K562 (cell line): ENCODE measurements around the gene PMM1. TPM values are rescaled to one million over a fixed set of nuclear protein-coding genes. Genes with fewer than 3 reads are reported as not detected.

Experiments
- BHLHE40 ChIP-seq: IDR thresholded peaks from 2 replicates; pipeline ENCODE4 v1.6.1; 2011; ENCODE audit warnings: low read length, improper control_type of control experiment
- ESRRA ChIP-seq: fragments of 450-650 bp; IDR thresholded peaks from 2 replicates; pipeline ENCODE4 v1.6.1; 2014; ENCODE audit warnings: low read depth, mild to moderate bottlenecking, moderate library complexity, borderline replicate concordance
- GATAD2B ChIP-seq: fragments of 450-650 bp; IDR thresholded peaks from 2 replicates; pipeline ENCODE4 v1.6.1; 2017; ENCODE audit warnings: mild to moderate bottlenecking, borderline replicate concordance
- IRF9 ChIP-seq: fragments of 450-650 bp; IDR thresholded peaks from 2 replicates; pipeline ENCODE4 v1.6.1; 2016; ENCODE audit warnings: missing biosample characterization, missing genetic modification characterization
- KDM2B ChIP-seq: fragments of 250-450 bp; sonication (Bioruptor Pico); IDR thresholded peaks from 2 replicates; pipeline ENCODE4 v1.8.0; 2021; ENCODE audit warnings: mild to moderate bottlenecking, moderate library complexity
- NCOA1 ChIP-seq: fragments of 450-650 bp; IDR thresholded peaks from 2 replicates; pipeline ENCODE4 v1.6.1; 2016; ENCODE audit warnings: low read depth
- PHF21A ChIP-seq: fragments of 450-650 bp; IDR thresholded peaks from 2 replicates; pipeline ENCODE4 v1.6.1; 2017; ENCODE audit warnings: low read depth, borderline replicate concordance
- PML ChIP-seq: IDR thresholded peaks from 2 replicates; pipeline ENCODE4 v1.6.1; 2012; ENCODE audit warnings: low read length, inconsistent platforms
- PRPF4 ChIP-seq: fragments of 200-400 bp; formaldehyde crosslinking; IDR thresholded peaks from one replicate; pipeline ENCODE4 v1.6.1; 2017; ENCODE audit warnings: low read length, low read depth, mild to moderate bottlenecking; ENCODE audit not compliant: insufficient read depth, poor library complexity, severe bottlenecking
- RAD51 ChIP-seq: fragments of 450-650 bp; IDR thresholded peaks from 2 replicates; pipeline ENCODE4 v1.7.1; 2016; ENCODE audit warnings: low read depth, mild to moderate bottlenecking, borderline replicate concordance
- SREBF2 ChIP-seq: sonication (generic); formaldehyde crosslinking; IDR thresholded peaks from 2 replicates; pipeline ENCODE4 v1.4.0; 2020; ENCODE audit warnings: mild to moderate bottlenecking, missing genetic modification reagents
- TFAP4 ChIP-seq: sonication (generic); formaldehyde crosslinking; IDR thresholded peaks from 2 replicates; pipeline ENCODE4 v1.8.0; 2022; ENCODE audit warnings: missing genetic modification reagents, mild to moderate bottlenecking, moderate library complexity, borderline replicate concordance
- YBX1 ChIP-seq: fragments of 450-650 bp; IDR thresholded peaks from 2 replicates; pipeline ENCODE4 v1.7.1; 2016; ENCODE audit warnings: mild to moderate bottlenecking
- ZFX ChIP-seq: sonication (generic); formaldehyde crosslinking; IDR thresholded peaks from 2 replicates; pipeline ENCODE4 v1.8.0; 2022; ENCODE audit warnings: mild to moderate bottlenecking, missing genetic modification reagents, moderate library complexity
- ZNF23 ChIP-seq: fragments of 250-450 bp; sonication (Bioruptor Pico); IDR thresholded peaks from 2 replicates; pipeline ENCODE4 v1.4.0; 2020; ENCODE audit warnings: mild to moderate bottlenecking
- ZNF507 ChIP-seq: conservative IDR thresholded peaks from 2 replicates; pipeline ENCODE4 v1.6.1; 2017; ENCODE audit warnings: missing genetic modification characterization, missing compliant biosample characterization
- ZNF551 ChIP-seq: fragments of 250-450 bp; sonication (Bioruptor Pico); IDR thresholded peaks from 2 replicates; pipeline ENCODE4 v1.5.0; 2021; ENCODE audit warnings: mild to moderate bottlenecking, moderate library complexity
- ZNF707 ChIP-seq: fragments of 250-450 bp; sonication (Bioruptor Pico); conservative IDR thresholded peaks from 2 replicates; pipeline ENCODE4 v1.8.0; 2022; ENCODE audit warnings: inconsistent platforms, mild to moderate bottlenecking, moderate library complexity
- polyA plus RNA-seq, 8 experiments: library from polyadenylated mRNA; depleted of rRNA in 4 of 8; stranded (reverse) in 5 of 8; unstranded in 3 of 8; fragments of >200 nt; fragmentation: Nextera tagmentation in 2 of 8; fragmentation: Illumina TruSeq in 1 of 8; extraction: Ambion mirVana in 2 of 8; extraction: Trizol in 1 of 8; gene quantifications; 2 replicates each; pipeline versions ENCODE4 v1.2.1 to v1.2.3, GENCODE V29; 2011 to 2014; ENCODE audit warnings: inconsistent platforms in 1 of 8, missing spikeins in 1 of 8
- total RNA-seq, 7 experiments: library from RNA; depleted of rRNA in 6 of 7; stranded (reverse); fragments of >200 nt in 6 of 7; fragmentation: Illumina TruSeq in 2 of 7; extraction: Trizol in 2 of 7; gene quantifications; 2 replicates each; pipeline versions ENCODE4 v1.2.1 to v1.2.3, GENCODE V29; 2011 to 2021; ENCODE audit warnings: low replicate concordance in 1 of 7
- TF ChIP-seq, protein P1 (sequence below): fragments of 450-650 bp; IDR thresholded peaks from 2 replicates; pipeline ENCODE4 v1.6.1; 2016
- TF ChIP-seq, protein P2 (sequence below): sonication (generic); formaldehyde crosslinking; IDR thresholded peaks from 2 replicates; pipeline ENCODE4 v1.8.0; 2022; ENCODE audit warnings: mild to moderate bottlenecking, low read depth, missing genetic modification reagents
- TF ChIP-seq, protein P3 (sequence below): conservative IDR thresholded peaks from 2 replicates; pipeline ENCODE4 v1.6.1; 2011; ENCODE audit warnings: low read depth, mild to moderate bottlenecking, low read length; ENCODE audit not compliant: control insufficient read depth
- TF ChIP-seq, protein P4 (sequence below): sonication (generic); formaldehyde crosslinking; IDR thresholded peaks from 2 replicates; pipeline ENCODE4 v1.8.0; 2022; ENCODE audit warnings: mild to moderate bottlenecking, missing genetic modification reagents

Gene PMM1
- total and polyA plus RNA-seq, 9 of the 15 experiments (the other 6 are each of a cell fraction or from before 2014, with no cell fraction given), result 10.2 to 31.7 (median 20.3) TPM

GRCh38 chr22:41603873-41604332 lies 14.3 kb upstream of the PMM1 start (continued):
- no peak for TF ChIP-seq KDM2B (CRISPR knock-in tag)
- no peak for TF ChIP-seq PHF21A
- peak; percentile 56 for TF ChIP-seq TFAP4 (CRISPR knock-in tag)
- no peak for TF ChIP-seq IRF9
- no peak for TF ChIP-seq SREBF2
- TF ChIP-seq, protein P1, sequence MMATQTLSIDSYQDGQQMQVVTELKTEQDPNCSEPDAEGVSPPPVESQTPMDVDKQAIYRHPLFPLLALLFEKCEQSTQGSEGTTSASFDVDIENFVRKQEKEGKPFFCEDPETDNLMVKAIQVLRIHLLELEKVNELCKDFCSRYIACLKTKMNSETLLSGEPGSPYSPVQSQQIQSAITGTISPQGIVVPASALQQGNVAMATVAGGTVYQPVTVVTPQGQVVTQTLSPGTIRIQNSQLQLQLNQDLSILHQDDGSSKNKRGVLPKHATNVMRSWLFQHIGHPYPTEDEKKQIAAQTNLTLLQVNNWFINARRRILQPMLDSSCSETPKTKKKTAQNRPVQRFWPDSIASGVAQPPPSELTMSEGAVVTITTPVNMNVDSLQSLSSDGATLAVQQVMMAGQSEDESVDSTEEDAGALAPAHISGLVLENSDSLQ, result peak; percentile 86
- peak; percentile 65 for TF ChIP-seq PML
- no peak for TF ChIP-seq ZNF707
- TF ChIP-seq PRPF4, result no peak
- peak; percentile 44; the same call in 1 of the 2 replicates for TF ChIP-seq GATAD2B
- no peak for TF ChIP-seq NCOA1
- TF ChIP-seq, protein P2, sequence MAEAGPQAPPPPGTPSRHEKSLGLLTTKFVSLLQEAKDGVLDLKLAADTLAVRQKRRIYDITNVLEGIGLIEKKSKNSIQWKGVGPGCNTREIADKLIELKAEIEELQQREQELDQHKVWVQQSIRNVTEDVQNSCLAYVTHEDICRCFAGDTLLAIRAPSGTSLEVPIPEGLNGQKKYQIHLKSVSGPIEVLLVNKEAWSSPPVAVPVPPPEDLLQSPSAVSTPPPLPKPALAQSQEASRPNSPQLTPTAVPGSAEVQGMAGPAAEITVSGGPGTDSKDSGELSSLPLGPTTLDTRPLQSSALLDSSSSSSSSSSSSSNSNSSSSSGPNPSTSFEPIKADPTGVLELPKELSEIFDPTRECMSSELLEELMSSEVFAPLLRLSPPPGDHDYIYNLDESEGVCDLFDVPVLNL (CRISPR knock-in tag), result no peak
- TF ChIP-seq, protein P3, sequence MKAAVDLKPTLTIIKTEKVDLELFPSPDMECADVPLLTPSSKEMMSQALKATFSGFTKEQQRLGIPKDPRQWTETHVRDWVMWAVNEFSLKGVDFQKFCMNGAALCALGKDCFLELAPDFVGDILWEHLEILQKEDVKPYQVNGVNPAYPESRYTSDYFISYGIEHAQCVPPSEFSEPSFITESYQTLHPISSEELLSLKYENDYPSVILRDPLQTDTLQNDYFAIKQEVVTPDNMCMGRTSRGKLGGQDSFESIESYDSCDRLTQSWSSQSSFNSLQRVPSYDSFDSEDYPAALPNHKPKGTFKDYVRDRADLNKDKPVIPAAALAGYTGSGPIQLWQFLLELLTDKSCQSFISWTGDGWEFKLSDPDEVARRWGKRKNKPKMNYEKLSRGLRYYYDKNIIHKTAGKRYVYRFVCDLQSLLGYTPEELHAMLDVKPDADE, result peak; percentile 50; the same call in 1 of the 2 replicates
- TF ChIP-seq, protein P4, sequence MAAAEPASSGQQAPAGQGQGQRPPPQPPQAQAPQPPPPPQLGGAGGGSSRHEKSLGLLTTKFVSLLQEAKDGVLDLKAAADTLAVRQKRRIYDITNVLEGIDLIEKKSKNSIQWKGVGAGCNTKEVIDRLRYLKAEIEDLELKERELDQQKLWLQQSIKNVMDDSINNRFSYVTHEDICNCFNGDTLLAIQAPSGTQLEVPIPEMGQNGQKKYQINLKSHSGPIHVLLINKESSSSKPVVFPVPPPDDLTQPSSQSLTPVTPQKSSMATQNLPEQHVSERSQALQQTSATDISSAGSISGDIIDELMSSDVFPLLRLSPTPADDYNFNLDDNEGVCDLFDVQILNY (CRISPR knock-in tag), result no peak
- no peak; the same call in 1 of the 2 replicates for TF ChIP-seq RAD51
- no peak for TF ChIP-seq ZNF23 (CRISPR knock-in tag)
- TF ChIP-seq ZNF507 (tag), result no peak
- peak; percentile 25; the same call in 1 of the 2 replicates for TF ChIP-seq ZFX (CRISPR knock-in tag)
- no peak for TF ChIP-seq ZNF551
- peak; percentile 53; the same call in 1 of the 2 replicates for TF ChIP-seq ESRRA
- no peak for TF ChIP-seq YBX1
- TF ChIP-seq BHLHE40, result no peak; the same call in 1 of the 2 replicates
